Transverse colon (tissue), 4 donors: ENCODE data around the gene TTYH1. TPM values are rescaled to one million over a fixed set of nuclear protein-coding genes. Genes with fewer than 3 reads are reported as not detected.
A peak's percentile ranks its signal among the peaks of the same experiment; 100 is the strongest.

Source experiments
- DNase-seq: peaks from one replicate; pipeline ENCODE4 v3.0.0-alpha.2; 2019
- H3K27ac ChIP-seq, 4 donors: fragments of 200-600 bp; sonication (generic); 2 replicates each; pipeline ENCODE4 v1.5.1; 2016 to 2018; ENCODE audit warnings: inconsistent platforms in 4 of 4
- H3K27me3 ChIP-seq: fragments of 200-600 bp; sonication (generic); 2 replicates; pipeline ENCODE4 v1.5.1; 2017; ENCODE audit warnings: inconsistent platforms
- H3K36me3 ChIP-seq, 4 donors: fragments of 200-600 bp; sonication (generic); 2 replicates each; pipeline ENCODE4 v1.5.1; 2017 to 2019; ENCODE audit warnings: inconsistent platforms in 4 of 4
- H3K4me1 ChIP-seq, 4 donors: fragments of 200-600 bp; sonication (generic); 2 replicates each; pipeline ENCODE4 v1.5.1; 2017 to 2020; ENCODE audit warnings: inconsistent platforms in 4 of 4
- H3K4me3 ChIP-seq, 4 donors: fragments of 200-600 bp; sonication (generic); 1 replicate in 1 of 4; 2 replicates in 3 of 4; pipeline versions ENCODE4 v1.5.1 to v1.6.1; 2017 to 2019; ENCODE audit warnings: inconsistent platforms in 4 of 4
- H3K9me3 ChIP-seq, 2 donors: fragments of 200-600 bp; sonication (generic); 2 replicates each; pipeline ENCODE4 v1.5.1; 2017 to 2019; ENCODE audit warnings: inconsistent platforms in 2 of 2
- EP300 ChIP-seq: sonication (generic); formaldehyde crosslinking; IDR thresholded peaks from one replicate; pipeline ENCODE4 v1.6.1; 2017; ENCODE audit warnings: antibody characterized with exemption, low read depth
- POLR2A ChIP-seq: fragments of 450-650 bp; IDR thresholded peaks from one replicate; pipeline ENCODE4 v1.6.1; 2016; ENCODE audit warnings: antibody characterized with exemption, mild to moderate bottlenecking, moderate library complexity
- POLR2AphosphoS5 ChIP-seq, 3 donors: sonication (generic); formaldehyde crosslinking; IDR thresholded peaks; one replicate each; pipeline ENCODE4 v1.6.1; 2016; ENCODE audit warnings: antibody characterized with exemption in 3 of 3
- WGBS, 2 donors: methylation state at CpG; one replicate each; pipeline ENCODE4 v1.1.5; 2018; ENCODE audit warnings: low coverage in 1 of 2; 5-methylcytosine and 5-hydroxymethylcytosine counted together
- in situ Hi-C, 4 donors: fragments of 200-750 bp; cut with MboI; loops; one replicate each; pipeline versions ENCODE4 v1.15.0 to v1.15.1; 2017; ENCODE audit warnings: low sequenced_read_pairs in 3 of 4, low pct_ligation_motif_present in 1 of 4, low pct_unique_long_range_greater_than_20kb in 1 of 4
- intact Hi-C: fragments of 100-400 bp; cut with DNase I; formaldehyde crosslinking; loops from one replicate; pipeline ENCODE4 v1.15.1; 2023; ENCODE audit warnings: low total_unique reads
- total RNA-seq, 4 donors: library from RNA; depleted of rRNA; stranded (reverse); fragments of >200 nt; gene quantifications; one replicate each; pipeline ENCODE4 v1.1.0, GENCODE V29; 2016
- TF ChIP-seq, protein P1 (sequence below), 5 experiments: fragments of 200-600 bp in 3 of 5; fragments of 450-650 bp in 2 of 5; sonication (generic) in 3 of 5; IDR thresholded peaks; 1 replicate in 2 of 5; 2 replicates in 3 of 5; pipeline ENCODE4 v1.5.1; 2016 to 2017; ENCODE audit warnings: antibody characterized with exemption in 5 of 5, inconsistent platforms in 3 of 5, mild to moderate bottlenecking in 2 of 5, moderate library complexity in 1 of 5

The TTYH1 gene
- total RNA-seq, 4 donors from 2014 or later, result 1.1 to 7.5 (median 3.0) TPM

DNA sequence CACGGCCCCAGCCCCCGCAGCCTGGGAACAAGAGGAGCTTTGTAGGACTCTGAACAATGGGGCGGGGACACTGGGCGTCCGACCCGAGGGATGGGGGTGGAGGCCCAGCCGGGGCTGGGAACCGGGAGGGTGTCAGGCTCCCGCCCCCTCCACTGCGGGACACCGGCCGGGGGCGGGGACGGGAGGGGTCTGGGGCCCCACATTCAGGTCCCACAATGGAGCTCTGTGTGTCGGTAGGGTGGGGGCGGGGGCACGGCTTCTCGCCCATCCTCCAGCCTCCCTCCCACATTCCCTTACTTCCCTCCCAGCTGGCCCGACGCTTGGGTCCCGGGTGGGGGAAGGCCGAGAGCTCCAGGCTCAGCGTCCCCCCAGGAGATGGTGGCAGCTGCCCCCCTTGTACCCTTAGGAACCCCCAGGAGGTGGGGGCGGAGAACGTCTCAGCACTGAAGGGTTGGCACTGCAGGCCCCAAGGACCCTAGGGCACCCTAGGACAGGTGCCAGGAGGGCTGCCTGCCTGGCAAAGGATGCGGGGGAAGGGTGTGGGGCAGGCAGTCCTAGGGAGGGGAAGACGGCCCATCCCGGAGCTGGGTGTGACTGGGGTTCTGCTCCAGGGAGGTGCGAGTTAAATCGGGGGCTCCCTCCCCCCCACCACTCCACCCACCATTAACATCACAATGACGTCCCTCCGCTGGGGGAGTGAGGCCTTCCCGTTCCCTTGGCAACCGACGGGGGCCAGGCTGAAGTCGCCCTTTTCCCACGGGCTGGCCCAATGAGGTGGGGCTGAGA lies 5.3 kb downstream of the TTYH1 start:
- Histone ChIP-seq H3K27ac (peak overlapping the region in 1 of 4 donors; percentile 25), H3K9me3 (no peaks in the 10 kb centered on the region), H3K4me1 (peaks cover 0 to 5% (median 0%) of the 10 kb centered on the region in 4 donors), H3K4me3 (no peak overlapping the region), H3K27me3 (peaks cover 66% of the 10 kb centered on the region), H3K36me3 (no peaks in the 10 kb centered on the region)
- in situ Hi-C loops (no loop called here), intact Hi-C loops (no loop called here)
- DNase-seq, result no peak
- TF ChIP-seq, protein P1, sequence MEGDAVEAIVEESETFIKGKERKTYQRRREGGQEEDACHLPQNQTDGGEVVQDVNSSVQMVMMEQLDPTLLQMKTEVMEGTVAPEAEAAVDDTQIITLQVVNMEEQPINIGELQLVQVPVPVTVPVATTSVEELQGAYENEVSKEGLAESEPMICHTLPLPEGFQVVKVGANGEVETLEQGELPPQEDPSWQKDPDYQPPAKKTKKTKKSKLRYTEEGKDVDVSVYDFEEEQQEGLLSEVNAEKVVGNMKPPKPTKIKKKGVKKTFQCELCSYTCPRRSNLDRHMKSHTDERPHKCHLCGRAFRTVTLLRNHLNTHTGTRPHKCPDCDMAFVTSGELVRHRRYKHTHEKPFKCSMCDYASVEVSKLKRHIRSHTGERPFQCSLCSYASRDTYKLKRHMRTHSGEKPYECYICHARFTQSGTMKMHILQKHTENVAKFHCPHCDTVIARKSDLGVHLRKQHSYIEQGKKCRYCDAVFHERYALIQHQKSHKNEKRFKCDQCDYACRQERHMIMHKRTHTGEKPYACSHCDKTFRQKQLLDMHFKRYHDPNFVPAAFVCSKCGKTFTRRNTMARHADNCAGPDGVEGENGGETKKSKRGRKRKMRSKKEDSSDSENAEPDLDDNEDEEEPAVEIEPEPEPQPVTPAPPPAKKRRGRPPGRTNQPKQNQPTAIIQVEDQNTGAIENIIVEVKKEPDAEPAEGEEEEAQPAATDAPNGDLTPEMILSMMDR (IDR thresholded peaks at IDR 0.05), result no peak
- TF ChIP-seq POLR2AphosphoS5 (IDR thresholded peaks at IDR 0.05) (no peak), POLR2A (no peak), EP300 (no peak)
- 15% methylated on average over 24 of the region's 37 CpGs; no CpG with 5 or more reads in 1 of the 2 donors for WGBS, 2 donors

DNA sequence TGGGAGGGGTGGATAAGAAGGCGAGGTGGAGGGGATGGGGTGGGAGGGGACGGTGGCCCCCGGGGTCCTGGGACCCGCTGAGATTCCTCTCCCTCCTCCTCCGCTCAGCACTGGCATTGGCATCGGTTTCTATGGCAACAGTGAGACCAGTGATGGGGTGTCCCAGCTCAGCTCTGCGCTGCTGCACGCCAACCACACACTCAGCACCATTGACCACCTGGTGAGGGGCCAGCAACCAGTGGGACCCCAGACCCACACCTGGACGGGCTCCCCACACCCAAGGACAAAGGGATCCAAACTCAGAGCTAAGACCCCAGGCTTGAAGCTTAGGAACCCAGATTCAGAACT lies 5.9 kb downstream of the TTYH1 start:
- WGBS, 2 donors, result 38% methylated on average over 9 of the region's 9 CpGs; no CpG with 5 or more reads in 1 of the 2 donors
- H3K27me3 ChIP-seq, result peaks cover 66% of the 10 kb centered on the region

DNA sequence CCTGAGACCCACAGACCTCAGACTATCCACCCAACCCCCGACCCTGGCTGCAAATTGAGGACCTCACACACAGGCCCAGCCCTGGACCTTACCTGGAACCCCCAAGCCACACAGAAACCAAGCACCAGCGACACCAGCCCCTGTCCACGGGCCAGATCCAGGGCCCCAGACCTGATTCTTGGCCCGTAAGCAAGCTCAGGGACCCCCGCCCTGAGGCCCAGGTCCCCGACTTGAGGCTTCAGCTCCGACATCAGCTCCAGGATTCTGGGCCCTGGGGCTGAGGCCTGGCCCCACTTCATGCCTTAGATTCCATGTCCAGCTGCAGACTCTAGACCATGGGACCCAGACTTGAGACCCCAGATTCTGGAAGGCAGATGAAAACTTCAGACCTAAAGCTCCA lies 6.3 kb downstream of the TTYH1 start:
- Histone ChIP-seq H3K27me3 (peaks cover 66% of the 10 kb centered on the region), H3K4me1 (peaks cover 0 to 5% (median 0%) of the 10 kb centered on the region in 4 donors), H3K36me3 (no peaks in the 10 kb centered on the region), H3K9me3 (no peaks in the 10 kb centered on the region), H3K4me3 (no peak overlapping the region), H3K27ac (no peak overlapping the region)
- in situ Hi-C loops, result no loop called here
- TF ChIP-seq POLR2AphosphoS5 (IDR thresholded peaks at IDR 0.05), result no peak
- TF ChIP-seq, protein P1 (IDR thresholded peaks at IDR 0.05), result no peak
- no peak for TF ChIP-seq POLR2A
- TF ChIP-seq EP300, result no peak
- intact Hi-C loops, result no loop called here
- no peak for DNase-seq
- WGBS, 2 donors, result 78% methylated on average over 7 of the region's 7 CpGs; no CpG with 5 or more reads in 1 of the 2 donors

More for the DNA sequence above, 5.9 kb downstream of the TTYH1 start:
- intact Hi-C loops, result no loop called here
- H3K4me1 ChIP-seq, result peaks cover 0 to 5% (median 0%) of the 10 kb centered on the region in 4 donors
- H3K4me3 ChIP-seq, result no peak overlapping the region
- in situ Hi-C loops, result no loop called here
- DNase-seq, result no peak
- H3K36me3 ChIP-seq, result no peaks in the 10 kb centered on the region
- no peaks in the 10 kb centered on the region for H3K9me3 ChIP-seq
- H3K27ac ChIP-seq, result no peak overlapping the region
- TF ChIP-seq POLR2AphosphoS5 (IDR thresholded peaks at IDR 0.05) (no peak), POLR2A (no peak), EP300 (no peak)
- TF ChIP-seq, protein P1 (IDR thresholded peaks at IDR 0.05), result no peak

DNA sequence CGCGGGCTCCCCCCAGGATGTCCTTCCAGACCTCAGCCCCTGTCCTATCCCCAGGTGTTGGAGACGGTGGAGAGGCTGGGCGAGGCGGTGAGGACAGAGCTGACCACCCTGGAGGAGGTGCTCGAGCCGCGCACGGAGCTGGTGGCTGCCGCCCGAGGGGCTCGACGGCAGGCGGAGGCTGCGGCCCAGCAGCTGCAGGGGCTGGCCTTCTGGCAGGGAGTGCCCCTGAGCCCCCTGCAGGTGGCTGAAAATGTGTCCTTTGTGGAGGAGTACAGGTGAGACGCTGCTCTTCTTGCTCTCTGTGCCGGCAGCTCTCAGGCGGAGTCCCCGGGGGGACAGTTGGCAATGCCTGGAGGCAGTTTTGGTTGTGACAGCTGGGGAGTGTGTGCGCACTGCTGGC lies 6.9 kb downstream of the TTYH1 start:
- intact Hi-C loops (no loop called here), in situ Hi-C loops (no loop called here)
- no peaks in the 10 kb centered on the region for H3K36me3 ChIP-seq
- no peaks in the 10 kb centered on the region for H3K9me3 ChIP-seq
- H3K27me3 ChIP-seq, result peaks cover 63% of the 10 kb centered on the region
- TF ChIP-seq, protein P1 (IDR thresholded peaks at IDR 0.05), result no peak
- TF ChIP-seq POLR2A (no peak), EP300 (no peak), POLR2AphosphoS5 (IDR thresholded peaks at IDR 0.05) (no peak)
- 79 to 94% methylated on average over 3 to 20 of the region's 20 CpGs for WGBS, 2 donors
- H3K4me1 ChIP-seq, result peaks cover 0 to 5% (median 0%) of the 10 kb centered on the region in 4 donors
- no peak overlapping the region for H3K27ac ChIP-seq
- H3K4me3 ChIP-seq, result no peak overlapping the region
- no peak for DNase-seq
